Right atrium auricular region (tissue), 2 donors: ENCODE results near the gene OTULIN. TPM values are rescaled to one million over a fixed set of nuclear protein-coding genes. Genes with fewer than 3 reads are reported as not detected.

Experiments
- DNase-seq: peaks from one replicate; pipeline ENCODE4 v3.0.0-alpha.2; 2019; ENCODE audit warnings: low spot score
- H3K27ac ChIP-seq, 2 donors: fragments of 200-600 bp; sonication (generic); 1 replicate in 1 of 2; 2 replicates in 1 of 2; pipeline ENCODE4 v1.5.1; 2016 to 2019
- H3K27me3 ChIP-seq, 2 donors: fragments of 200-600 bp; sonication (generic); one replicate each; pipeline versions ENCODE4 v1.5.1 to v1.6.0; 2017 to 2019
- H3K36me3 ChIP-seq: fragments of 200-600 bp; sonication (generic); one replicate; pipeline ENCODE4 v1.5.1; 2016
- H3K4me1 ChIP-seq, 2 donors: fragments of 200-600 bp; sonication (generic); one replicate each; pipeline versions ENCODE4 v1.5.1 to v1.6.0; 2017 to 2019
- H3K4me3 ChIP-seq, 2 donors: fragments of 200-600 bp; sonication (generic); 1 replicate in 1 of 2; 2 replicates in 1 of 2; pipeline ENCODE4 v1.5.1; 2017 to 2019; ENCODE audit warnings: mild to moderate bottlenecking in 1 of 2, moderate library complexity in 1 of 2
- H3K9me3 ChIP-seq, 2 donors: fragments of 200-600 bp; sonication (generic); one replicate each; pipeline ENCODE4 v1.5.1; 2019
- total RNA-seq, 2 donors: library from RNA; depleted of rRNA; stranded (reverse); fragments of >200 nt; gene quantifications; one replicate each; pipeline ENCODE4 v1.1.0, GENCODE V29; 2016
- TF ChIP-seq, protein P1 (sequence below), 2 donors: fragments of 200-600 bp; sonication (generic); IDR thresholded peaks; one replicate each; pipeline ENCODE4 v1.5.1; 2019; ENCODE audit warnings: antibody characterized with exemption in 2 of 2

OTULIN gene
- total RNA-seq, 2 donors from 2014 or later: 13.9 to 29.9 TPM

DNA sequence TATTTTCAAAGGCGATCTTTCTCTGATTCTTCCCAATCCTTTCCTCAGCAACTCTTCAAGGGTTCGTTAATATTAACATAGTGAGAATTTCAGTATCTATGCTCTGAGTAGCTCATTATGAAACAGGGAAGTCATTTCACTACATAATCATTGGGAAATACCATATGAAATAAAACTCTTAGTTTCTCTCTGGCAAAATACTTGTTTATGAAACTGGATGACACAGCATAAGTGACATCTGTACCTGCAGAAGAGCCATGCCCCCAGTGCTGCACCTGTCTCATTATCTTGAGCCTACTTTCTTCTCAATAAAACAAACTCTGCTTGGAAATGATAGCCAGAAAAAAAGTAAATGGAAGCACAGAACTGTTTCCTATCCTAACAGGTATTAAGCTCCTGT, 33.8 kb upstream of the OTULIN start:
- TF ChIP-seq, protein P1, sequence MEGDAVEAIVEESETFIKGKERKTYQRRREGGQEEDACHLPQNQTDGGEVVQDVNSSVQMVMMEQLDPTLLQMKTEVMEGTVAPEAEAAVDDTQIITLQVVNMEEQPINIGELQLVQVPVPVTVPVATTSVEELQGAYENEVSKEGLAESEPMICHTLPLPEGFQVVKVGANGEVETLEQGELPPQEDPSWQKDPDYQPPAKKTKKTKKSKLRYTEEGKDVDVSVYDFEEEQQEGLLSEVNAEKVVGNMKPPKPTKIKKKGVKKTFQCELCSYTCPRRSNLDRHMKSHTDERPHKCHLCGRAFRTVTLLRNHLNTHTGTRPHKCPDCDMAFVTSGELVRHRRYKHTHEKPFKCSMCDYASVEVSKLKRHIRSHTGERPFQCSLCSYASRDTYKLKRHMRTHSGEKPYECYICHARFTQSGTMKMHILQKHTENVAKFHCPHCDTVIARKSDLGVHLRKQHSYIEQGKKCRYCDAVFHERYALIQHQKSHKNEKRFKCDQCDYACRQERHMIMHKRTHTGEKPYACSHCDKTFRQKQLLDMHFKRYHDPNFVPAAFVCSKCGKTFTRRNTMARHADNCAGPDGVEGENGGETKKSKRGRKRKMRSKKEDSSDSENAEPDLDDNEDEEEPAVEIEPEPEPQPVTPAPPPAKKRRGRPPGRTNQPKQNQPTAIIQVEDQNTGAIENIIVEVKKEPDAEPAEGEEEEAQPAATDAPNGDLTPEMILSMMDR (IDR thresholded peaks at IDR 0.05): no peak
- Histone ChIP-seq H3K36me3 (no peaks in the 10 kb centered on the region), H3K4me1 (no peaks in the 10 kb centered on the region), H3K27me3 (no peaks in the 10 kb centered on the region), H3K9me3 (no peaks in the 10 kb centered on the region), H3K4me3 (no peak overlapping the region), H3K27ac (no peak overlapping the region)
- no peak for DNase-seq

DNA sequence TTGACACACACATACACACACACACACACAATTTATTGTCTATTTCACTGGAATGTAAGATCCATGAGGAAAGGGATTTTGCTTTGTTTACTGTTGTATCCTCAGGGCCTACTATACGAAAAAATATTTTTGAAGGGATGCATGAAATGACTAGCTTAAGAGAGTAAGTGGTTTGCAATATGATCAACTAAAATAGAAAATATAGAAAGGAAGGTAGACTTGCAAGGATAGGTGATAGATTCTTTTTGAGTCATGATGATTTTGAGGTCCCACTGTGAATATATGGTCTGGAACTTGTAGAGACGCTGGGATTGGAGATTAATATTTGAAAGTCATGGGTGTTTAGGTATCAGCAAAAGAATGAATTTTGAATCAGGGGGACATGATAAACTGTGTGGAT, 28.9 kb upstream of the OTULIN start:
- Histone ChIP-seq H3K36me3 (no peaks in the 10 kb centered on the region), H3K4me1 (no peaks in the 10 kb centered on the region), H3K27ac (no peak overlapping the region), H3K9me3 (no peaks in the 10 kb centered on the region), H3K4me3 (no peak overlapping the region), H3K27me3 (no peaks in the 10 kb centered on the region)
- DNase-seq: no peak
- TF ChIP-seq, protein P1 (IDR thresholded peaks at IDR 0.05): no peak

- Histone ChIP-seq H3K36me3 (no peaks in the 10 kb centered on the region), H3K4me3 (no peak overlapping the region), H3K27ac (no peak overlapping the region), H3K9me3 (no peaks in the 10 kb centered on the region), H3K27me3 (no peaks in the 10 kb centered on the region), H3K4me1 (no peaks in the 10 kb centered on the region)
- no peak for DNase-seq
- TF ChIP-seq, protein P1 (IDR thresholded peaks at IDR 0.05): no peak
These were observed 23.8 kb upstream of the OTULIN start for GRCh38 chr5:14640765-14641164.

GRCh38 chr5:14644623-14645237, 19.8 kb upstream of the OTULIN start:
- Histone ChIP-seq H3K36me3 (no peaks in the 10 kb centered on the region), H3K27ac (no peak overlapping the region)
- no peak for DNase-seq

GRCh38 chr5:14650052-14650451, 14.5 kb upstream of the OTULIN start:
- no peak for DNase-seq
- H3K27ac ChIP-seq: no peak overlapping the region
- no peaks in the 10 kb centered on the region for H3K36me3 ChIP-seq
- no peaks in the 10 kb centered on the region for H3K9me3 ChIP-seq
- no peaks in the 10 kb centered on the region for H3K4me1 ChIP-seq
- no peaks in the 10 kb centered on the region for H3K27me3 ChIP-seq
- TF ChIP-seq, protein P1 (IDR thresholded peaks at IDR 0.05): no peak
- H3K4me3 ChIP-seq: no peak overlapping the region

More at GRCh38 chr5:14644623-14645237, 19.8 kb upstream of the OTULIN start:
- Histone ChIP-seq H3K4me1 (no peaks in the 10 kb centered on the region), H3K9me3 (no peaks in the 10 kb centered on the region), H3K4me3 (no peak overlapping the region), H3K27me3 (no peaks in the 10 kb centered on the region)
- TF ChIP-seq, protein P1 (IDR thresholded peaks at IDR 0.05): no peak

- H3K9me3 ChIP-seq: no peaks in the 10 kb centered on the region
These were observed 9.3 kb upstream of the OTULIN start for GRCh38 chr5:14655146-14655741.

More at GRCh38 chr5:14655146-14655741, 9.3 kb upstream of the OTULIN start:
- Histone ChIP-seq H3K36me3 (no peaks in the 10 kb centered on the region), H3K27ac (no peak overlapping the region), H3K4me3 (no peak overlapping the region), H3K4me1 (no peaks in the 10 kb centered on the region), H3K27me3 (no peaks in the 10 kb centered on the region)
- TF ChIP-seq, protein P1 (IDR thresholded peaks at IDR 0.05): no peak
- DNase-seq: no peak
